ENCODE results near the gene OLFML2A. TPM values are rescaled to one million over a fixed set of nuclear protein-coding genes. Genes with fewer than 3 reads are reported as not detected.

OLFML2A gene
- total and polyA plus RNA-seq, 2 of the 13 experiments (the other 11 are each of a cell fraction or from before 2014, with no cell fraction given): 0.01 to 0.02 TPM

DNA sequence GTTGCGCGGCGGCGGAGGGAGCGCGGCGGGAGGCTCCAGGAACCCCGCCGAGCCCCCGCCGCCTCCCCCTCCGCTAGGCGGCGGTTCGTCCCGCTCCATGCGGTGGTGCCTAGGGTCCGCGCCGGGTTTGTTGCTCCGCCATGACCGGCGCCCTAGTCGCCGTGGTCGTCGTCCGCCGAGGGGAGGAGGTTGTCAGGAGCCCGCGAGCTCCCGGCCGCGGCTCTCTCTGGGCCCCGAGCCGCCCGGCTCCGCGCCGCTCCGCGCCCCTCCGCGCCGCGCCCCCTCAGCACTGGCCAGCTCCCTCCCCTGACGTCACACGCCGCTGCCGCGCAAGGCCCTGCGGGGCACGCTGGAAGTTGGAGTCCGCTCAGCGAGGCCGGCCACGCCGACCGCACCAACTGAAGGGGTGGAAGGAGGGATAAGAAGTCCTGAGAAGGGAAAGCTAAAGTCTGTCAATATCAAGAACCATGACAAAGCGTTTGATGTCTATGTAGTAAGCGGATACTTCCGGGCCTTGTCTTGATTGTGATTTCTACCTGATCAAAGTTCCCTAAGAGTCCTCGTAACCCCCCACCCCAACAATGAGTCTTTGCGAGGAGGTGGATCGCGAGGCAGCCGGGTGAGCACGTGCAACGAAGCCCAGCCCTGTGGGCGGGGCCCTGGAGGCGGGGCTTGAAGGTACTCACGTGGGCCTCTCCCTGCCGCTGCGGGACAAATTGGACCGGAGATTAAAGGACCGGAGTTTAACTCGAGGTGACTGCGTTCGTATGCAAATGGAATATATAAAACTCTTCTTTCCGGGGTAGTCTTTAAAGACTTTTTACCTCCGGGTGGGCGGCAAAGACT, 5.7 kb upstream of the OLFML2A start, which contains the start of gene NR6A1 (continued):
- TF ChIP-seq, protein P1, sequence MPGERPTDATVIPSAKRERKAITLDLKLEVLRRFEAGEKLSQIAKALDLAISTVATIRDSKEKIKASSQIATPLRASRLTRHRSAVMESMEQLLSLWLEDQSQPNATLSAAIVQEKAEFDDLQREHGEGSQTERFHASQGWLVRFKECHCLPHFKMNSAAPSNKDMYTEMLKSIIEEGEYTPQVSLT (CRISPR knock-in tag; IDR thresholded peaks at IDR 0.05; ENCODE audit: borderline replicate concordance, low read depth): no peak
- TF ChIP-seq BRD4 (CRISPR knock-in tag; IDR thresholded peaks at IDR 0.05): no peak
- no peak for TF ChIP-seq SRF (IDR thresholded peaks at IDR 0.05; ENCODE audit: low read depth, low read length)
- no peak for TF ChIP-seq ZNF446 (CRISPR knock-in tag; IDR thresholded peaks at IDR 0.05)
- no peak for TF ChIP-seq EHMT2 (IDR thresholded peaks at IDR 0.05; ENCODE audit: borderline replicate concordance, low read depth, low read length)
- TF ChIP-seq FLYWCH1 (CRISPR knock-in tag; IDR thresholded peaks at IDR 0.05): no peak
- TF ChIP-seq, protein P2, sequence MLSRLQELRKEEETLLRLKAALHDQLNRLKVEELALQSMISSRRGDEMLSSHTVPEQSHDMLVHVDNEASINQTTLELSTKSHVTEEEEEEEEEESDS (CRISPR knock-in tag; IDR thresholded peaks at IDR 0.05; ENCODE audit: borderline replicate concordance): 0 out of 2 replicates have a peak, but pooled peaks have one; percentile 34
- peak; percentile 91; the same call in 1 of the 2 replicates for TF ChIP-seq MYC (CRISPR knock-in tag; IDR thresholded peaks at IDR 0.05; ENCODE audit: borderline replicate concordance)
- TF ChIP-seq, protein P3, sequence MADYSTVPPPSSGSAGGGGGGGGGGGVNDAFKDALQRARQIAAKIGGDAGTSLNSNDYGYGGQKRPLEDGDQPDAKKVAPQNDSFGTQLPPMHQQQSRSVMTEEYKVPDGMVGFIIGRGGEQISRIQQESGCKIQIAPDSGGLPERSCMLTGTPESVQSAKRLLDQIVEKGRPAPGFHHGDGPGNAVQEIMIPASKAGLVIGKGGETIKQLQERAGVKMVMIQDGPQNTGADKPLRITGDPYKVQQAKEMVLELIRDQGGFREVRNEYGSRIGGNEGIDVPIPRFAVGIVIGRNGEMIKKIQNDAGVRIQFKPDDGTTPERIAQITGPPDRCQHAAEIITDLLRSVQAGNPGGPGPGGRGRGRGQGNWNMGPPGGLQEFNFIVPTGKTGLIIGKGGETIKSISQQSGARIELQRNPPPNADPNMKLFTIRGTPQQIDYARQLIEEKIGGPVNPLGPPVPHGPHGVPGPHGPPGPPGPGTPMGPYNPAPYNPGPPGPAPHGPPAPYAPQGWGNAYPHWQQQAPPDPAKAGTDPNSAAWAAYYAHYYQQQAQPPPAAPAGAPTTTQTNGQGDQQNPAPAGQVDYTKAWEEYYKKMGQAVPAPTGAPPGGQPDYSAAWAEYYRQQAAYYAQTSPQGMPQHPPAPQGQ (CRISPR knock-in tag; IDR thresholded peaks at IDR 0.05; ENCODE audit: borderline replicate concordance): no peak
- TF ChIP-seq ZNF782 (CRISPR knock-in tag; IDR thresholded peaks at IDR 0.05; ENCODE audit: borderline replicate concordance): no peak
- TF ChIP-seq, protein P4, sequence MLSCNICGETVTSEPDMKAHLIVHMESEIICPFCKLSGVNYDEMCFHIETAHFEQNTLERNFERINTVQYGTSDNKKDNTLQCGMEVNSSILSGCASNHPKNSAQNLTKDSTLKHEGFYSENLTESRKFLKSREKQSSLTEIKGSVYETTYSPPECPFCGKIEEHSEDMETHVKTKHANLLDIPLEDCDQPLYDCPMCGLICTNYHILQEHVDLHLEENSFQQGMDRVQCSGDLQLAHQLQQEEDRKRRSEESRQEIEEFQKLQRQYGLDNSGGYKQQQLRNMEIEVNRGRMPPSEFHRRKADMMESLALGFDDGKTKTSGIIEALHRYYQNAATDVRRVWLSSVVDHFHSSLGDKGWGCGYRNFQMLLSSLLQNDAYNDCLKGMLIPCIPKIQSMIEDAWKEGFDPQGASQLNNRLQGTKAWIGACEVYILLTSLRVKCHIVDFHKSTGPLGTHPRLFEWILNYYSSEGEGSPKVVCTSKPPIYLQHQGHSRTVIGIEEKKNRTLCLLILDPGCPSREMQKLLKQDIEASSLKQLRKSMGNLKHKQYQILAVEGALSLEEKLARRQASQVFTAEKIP (CRISPR knock-in tag; IDR thresholded peaks at IDR 0.05; ENCODE audit: borderline replicate concordance): no peak
- TF ChIP-seq ZNF564 (CRISPR knock-in tag; IDR thresholded peaks at IDR 0.05): no peak
- peak; percentile 0; the same call in 1 of the 2 replicates for TF ChIP-seq ZNF138 (CRISPR knock-in tag; IDR thresholded peaks at IDR 0.05; ENCODE audit: low read depth)
- no peak; the same call in 1 of the 2 replicates for TF ChIP-seq ELF4 (CRISPR knock-in tag; IDR thresholded peaks at IDR 0.05; ENCODE audit: borderline replicate concordance)
- TF ChIP-seq ZSCAN29 (CRISPR knock-in tag; conservative IDR thresholded peaks at IDR 0.05): no peak
- no peak for TF ChIP-seq ZNF674 (CRISPR knock-in tag; IDR thresholded peaks at IDR 0.05; ENCODE audit: low read depth)
- TF ChIP-seq HDAC6 (IDR thresholded peaks at IDR 0.05; ENCODE audit: low read depth, low read length): no peak
- peak; percentile 55; the same call in 1 of the 2 replicates for TF ChIP-seq ZNF264 (CRISPR knock-in tag; IDR thresholded peaks at IDR 0.05)
- 0 out of 2 replicates have a peak, but pooled peaks have one; percentile 15 for TF ChIP-seq MIXL1 (CRISPR knock-in tag; IDR thresholded peaks at IDR 0.05)
- TF ChIP-seq PCBP1 (IDR thresholded peaks at IDR 0.05; ENCODE audit: borderline replicate concordance, low read depth, low read length): 0 out of 2 replicates have a peak, but pooled peaks have one; percentile 35

All from HepG2 (cell line).